Occipital lobe (tissue), 2 donors: ENCODE measurements around the gene LGR4. TPM values are rescaled to one million over a fixed set of nuclear protein-coding genes. Genes with fewer than 3 reads are reported as not detected.

Experiments
- DNase-seq: peaks from one replicate; lab custom pipeline; 2025; lab: John Stamatoyannopoulos, UW
- total RNA-seq: library from RNA; depleted of rRNA; stranded (reverse); fragments of >200 nt; gene quantifications from one replicate; pipeline ENCODE4 v1.2.3, GENCODE V29; 2014

The LGR4 gene
- total RNA-seq, 1 donor from 2014 or later: 19.0 TPM

- DNase-seq: no peak
Observed at GRCh38 chr11:27404427-27404826, 68.2 kb downstream of the LGR4 start.

GRCh38 chr11:27403195-27403594, 69.4 kb downstream of the LGR4 start:
- DNase-seq: no peak

GRCh38 chr11:27402450-27402849, 70.1 kb downstream of the LGR4 start:
- no peak for DNase-seq

- no peak for DNase-seq
Observed at GRCh38 chr11:27401833-27402316, 70.7 kb downstream of the LGR4 start.

GRCh38 chr11:27401280-27401832, 71.2 kb downstream of the LGR4 start:
- DNase-seq: no peak

- no peak for DNase-seq
Observed at GRCh38 chr11:27398400-27398770, 74.2 kb downstream of the LGR4 start.

GRCh38 chr11:27397624-27398399, 74.8 kb downstream of the LGR4 start:
- DNase-seq: no peak

- no peak for DNase-seq
Observed at GRCh38 chr11:27396259-27396839, 76.2 kb downstream of the LGR4 start.

GRCh38 chr11:27395556-27396258, 76.9 kb downstream of the LGR4 start:
- no peak for DNase-seq

GRCh38 chr11:27394781-27395228, 77.8 kb downstream of the LGR4 start:
- DNase-seq: no peak

GRCh38 chr11:27392278-27393114, 80.1 kb downstream of the LGR4 start:
- no peak for DNase-seq

- DNase-seq: no peak
Observed at GRCh38 chr11:27391331-27392015, 81.1 kb downstream of the LGR4 start.

GRCh38 chr11:27390318-27391295, 82.0 kb downstream of the LGR4 start:
- DNase-seq: no peak

- DNase-seq: no peak
Observed at GRCh38 chr11:27388869-27389268, 83.7 kb downstream of the LGR4 start.

GRCh38 chr11:27388001-27388400, 84.6 kb downstream of the LGR4 start:
- DNase-seq: no peak

- DNase-seq: no peak
Observed at GRCh38 chr11:27387362-27387761, 85.2 kb downstream of the LGR4 start.

- no peak for DNase-seq
Observed at GRCh38 chr11:27386181-27386845, 86.3 kb downstream of the LGR4 start.

- no peak for DNase-seq
Observed at GRCh38 chr11:27385245-27385644, 87.3 kb downstream of the LGR4 start.

- DNase-seq: no peak
Observed at GRCh38 chr11:27384227-27384626, 88.4 kb downstream of the LGR4 start.
